CD4-positive, alpha-beta T cell treated with Interleukin-15 for 1 hour (primary cell): Measurements from ENCODE around the gene LITAF.
A peak's percentile ranks its signal among the peaks of the same experiment; 100 is the strongest.
"Not testable (repeated sequence)": the region's sequence is repeated elsewhere in the genome, so short reads cannot be mapped to it uniquely, and the experiment has no call there.

ENCODE experiments used
- DNase-seq: peaks from one replicate; pipeline ENCODE4 v3.0.0-alpha.2; 2020

The LITAF gene

DNA sequence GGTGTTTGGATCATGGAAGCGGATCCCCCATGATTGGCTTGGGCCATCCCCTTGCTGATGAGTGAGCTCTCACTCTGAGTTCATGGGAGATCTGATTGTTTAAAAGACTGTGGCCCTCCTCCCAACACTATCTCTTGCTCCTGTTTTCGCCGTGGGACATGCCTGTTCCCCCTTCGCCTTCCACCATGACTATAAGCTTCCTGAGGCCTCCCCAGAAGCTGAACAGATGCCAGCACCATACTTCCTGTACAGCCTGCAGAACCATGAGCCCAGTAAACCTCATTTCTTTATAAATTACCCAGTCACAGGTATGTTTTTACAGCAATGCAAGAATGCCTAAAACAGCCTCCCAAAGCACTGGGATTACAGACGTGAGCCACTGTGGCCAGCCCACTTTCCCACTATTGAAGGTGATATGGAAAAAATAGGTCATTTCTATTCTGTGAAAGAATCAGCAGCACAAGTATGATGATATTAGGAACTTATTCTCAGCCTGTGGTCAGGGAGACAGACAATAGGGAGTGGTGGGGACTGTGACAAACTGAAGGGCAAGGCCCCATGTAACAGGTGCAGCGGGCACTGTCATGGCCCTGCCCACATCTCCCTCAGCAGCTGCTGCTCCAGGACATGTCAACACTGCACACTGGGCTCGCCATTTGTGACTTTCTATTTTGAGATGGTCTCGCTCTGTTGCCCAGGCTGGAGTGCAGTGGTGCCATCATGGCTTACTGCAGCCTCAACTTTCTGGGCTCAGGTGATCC lies 33.7 kb upstream of the LITAF start:
- no peak for DNase-seq

DNA sequence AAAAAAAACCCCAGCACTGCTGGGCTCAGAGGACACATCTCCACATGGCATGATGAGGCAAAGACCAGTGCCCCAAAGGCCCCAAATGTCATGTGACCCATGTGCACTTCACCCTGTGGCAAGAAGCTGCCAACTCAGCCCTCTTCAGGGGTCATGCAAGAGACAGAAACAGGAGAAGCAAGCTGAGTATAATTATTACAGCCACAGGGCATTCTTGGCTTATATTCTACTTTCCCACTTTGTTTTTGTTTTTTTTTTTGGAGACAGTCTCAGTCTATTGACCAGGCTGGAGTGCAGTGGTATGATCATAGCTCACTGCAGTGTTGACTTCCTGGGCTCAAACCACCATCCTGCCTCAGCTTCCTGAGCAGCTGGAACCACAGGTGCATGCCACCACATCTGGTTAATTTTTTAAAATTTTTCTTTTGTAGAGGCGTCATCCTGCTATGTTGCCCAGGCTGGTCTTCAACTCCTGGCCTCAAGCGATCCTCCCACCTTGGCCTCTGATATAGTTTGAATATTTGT lies 32.7 kb upstream of the LITAF start:
- peak; percentile 75 for DNase-seq

DNA sequence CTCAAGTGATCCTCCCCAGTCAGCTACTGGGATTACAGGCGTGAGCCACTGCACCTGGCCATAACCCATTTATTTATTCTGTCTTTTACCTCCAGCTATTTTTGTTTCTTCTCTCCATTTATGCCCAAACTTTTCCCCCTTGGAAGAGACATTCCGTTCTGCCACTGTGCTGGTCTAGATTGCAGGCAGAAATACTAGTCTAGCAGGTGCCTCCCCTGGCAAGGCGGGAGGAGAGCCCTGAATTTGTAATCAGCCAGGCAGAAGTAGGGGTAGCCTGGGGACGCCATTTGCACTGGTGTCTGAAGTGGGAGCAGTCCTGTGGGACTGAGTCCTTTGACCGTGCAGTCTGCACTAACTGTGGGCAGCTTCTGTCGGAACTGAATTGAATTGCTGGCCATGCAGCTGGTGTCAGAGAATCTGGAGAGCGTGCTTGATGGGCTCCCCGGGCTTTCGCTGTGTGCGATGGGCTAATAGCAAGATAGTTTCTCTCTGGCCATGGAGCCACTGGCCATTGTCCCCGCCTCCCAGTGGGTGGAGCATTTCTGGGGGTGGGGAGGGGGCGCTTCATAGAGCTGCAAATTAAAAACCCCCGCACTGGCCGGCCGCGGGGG lies 31.5 kb upstream of the LITAF start:
- DNase-seq = no peak

DNA sequence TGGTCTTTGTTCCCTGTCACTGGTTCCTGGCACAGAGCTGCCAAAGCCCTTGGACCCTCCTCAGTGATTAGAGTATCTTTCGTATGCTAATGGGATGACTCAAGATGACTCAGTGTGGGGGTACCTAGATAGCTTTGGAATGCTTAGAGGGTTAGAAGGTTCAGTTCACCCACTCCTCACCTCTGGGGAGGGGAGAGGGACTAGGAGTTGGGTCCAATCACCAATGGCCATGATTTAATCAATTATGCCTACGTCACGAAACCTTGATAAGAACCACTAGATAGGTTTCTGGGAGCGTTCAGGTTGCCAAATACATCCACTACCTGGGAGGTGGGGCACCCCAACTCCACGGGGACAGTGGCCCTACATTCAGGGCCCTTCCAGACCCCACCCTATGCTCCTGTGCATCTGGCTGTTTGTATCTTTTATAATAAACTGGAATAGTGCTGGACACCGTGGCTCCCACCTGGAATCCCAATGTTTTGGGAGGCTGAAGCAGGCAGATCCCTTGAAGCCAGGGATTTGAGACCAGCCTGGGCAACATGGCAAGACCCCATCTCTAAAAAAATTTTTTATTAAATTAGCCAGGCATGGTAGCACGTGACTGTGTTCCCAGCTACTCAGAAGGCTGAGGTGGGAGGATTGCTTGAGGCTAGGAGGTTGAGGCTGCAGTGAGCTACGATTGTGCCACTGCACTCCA lies 29.2 kb upstream of the LITAF start:
- DNase-seq = no peak

DNA sequence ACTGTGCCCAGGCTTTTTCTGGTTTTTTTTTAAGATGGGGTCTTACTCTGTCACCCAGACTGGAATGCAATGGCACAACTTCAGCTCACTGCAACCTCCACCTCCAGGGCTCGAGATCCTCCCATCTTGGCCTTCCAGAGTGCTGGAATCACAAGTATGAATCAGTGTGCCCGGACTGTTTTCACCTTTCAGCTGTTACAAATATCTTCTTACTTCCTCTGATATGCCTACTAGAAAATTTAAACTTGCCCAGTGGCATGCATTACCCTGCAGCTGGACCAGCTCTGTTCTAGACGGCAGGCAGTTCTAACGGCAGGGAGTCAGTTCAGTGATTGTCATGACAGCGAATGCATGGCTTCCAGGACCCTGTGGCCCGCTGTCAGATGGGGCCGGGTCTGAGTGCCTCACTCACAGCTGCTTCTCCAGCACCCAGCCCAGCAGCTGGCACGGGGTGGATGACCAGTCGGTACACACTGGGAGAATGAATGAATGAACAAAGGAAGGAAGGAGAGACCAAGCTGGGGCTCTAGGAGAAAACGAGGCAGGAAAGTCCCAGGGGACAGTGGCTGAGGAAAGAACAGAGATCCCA lies 28.0 kb upstream of the LITAF start:
- DNase-seq = no peak

DNA sequence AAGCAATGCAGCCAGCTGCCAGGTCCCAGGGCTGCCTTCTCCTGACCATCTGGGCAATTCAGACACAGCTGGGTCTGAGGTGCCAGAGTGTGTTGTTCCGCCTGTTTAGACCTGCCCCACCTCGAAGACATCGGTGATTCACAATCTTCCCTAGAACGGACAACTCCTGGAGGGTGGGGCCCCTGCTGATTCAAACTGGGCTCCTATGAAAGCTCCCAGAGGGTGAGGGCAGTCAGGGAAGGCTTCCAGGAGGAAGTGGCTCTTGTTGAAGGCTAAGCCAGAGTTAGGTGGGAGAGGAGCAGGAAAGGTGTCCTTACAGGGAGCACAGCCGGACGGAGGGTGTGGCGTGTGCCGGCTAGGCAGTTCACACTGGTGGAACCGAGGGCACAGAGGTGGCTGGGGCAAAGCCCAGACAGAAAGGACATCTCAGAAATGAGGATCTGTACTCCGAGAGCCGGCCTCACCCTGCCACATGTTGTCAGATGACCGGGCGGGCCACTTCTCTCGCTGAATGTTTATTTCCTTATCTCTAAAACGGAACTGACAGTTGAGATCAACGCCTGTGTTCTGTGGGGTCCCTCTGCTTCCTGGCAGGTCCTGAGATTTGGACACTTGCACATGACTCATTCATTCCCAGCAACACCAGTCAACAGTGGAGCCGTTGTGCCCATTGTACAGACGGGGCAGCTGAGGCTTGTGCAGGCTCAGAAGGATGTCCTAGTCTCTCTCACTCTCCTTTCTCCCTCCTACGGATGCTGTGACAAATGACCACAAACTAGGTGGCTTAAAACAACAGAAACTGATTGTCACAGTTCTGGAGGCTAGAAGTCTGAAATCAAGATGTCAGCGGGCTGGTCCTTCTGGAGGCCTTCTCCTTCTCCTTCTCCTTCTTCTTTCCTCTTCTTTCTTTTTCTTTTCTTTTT lies 26.9 kb upstream of the LITAF start:
- peak; percentile 78 for DNase-seq

DNA sequence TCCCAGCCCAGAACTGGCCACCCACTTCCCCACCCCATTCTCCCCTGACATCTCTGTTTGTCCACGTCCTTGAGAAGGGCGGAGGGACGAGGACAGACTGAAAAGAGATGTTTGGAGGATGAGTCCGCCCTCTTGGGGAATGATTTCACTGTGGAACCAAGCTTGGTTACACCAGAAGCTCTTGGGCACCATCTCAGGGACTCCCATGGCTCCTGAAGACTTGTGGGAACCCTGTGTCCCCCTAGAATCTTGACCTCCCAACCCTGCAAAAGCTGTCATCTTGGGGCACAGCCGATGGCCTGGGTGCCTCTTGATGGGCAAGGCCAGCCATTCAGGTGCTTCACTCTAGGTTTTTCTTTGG lies 25.9 kb upstream of the LITAF start:
- no peak for DNase-seq

DNA sequence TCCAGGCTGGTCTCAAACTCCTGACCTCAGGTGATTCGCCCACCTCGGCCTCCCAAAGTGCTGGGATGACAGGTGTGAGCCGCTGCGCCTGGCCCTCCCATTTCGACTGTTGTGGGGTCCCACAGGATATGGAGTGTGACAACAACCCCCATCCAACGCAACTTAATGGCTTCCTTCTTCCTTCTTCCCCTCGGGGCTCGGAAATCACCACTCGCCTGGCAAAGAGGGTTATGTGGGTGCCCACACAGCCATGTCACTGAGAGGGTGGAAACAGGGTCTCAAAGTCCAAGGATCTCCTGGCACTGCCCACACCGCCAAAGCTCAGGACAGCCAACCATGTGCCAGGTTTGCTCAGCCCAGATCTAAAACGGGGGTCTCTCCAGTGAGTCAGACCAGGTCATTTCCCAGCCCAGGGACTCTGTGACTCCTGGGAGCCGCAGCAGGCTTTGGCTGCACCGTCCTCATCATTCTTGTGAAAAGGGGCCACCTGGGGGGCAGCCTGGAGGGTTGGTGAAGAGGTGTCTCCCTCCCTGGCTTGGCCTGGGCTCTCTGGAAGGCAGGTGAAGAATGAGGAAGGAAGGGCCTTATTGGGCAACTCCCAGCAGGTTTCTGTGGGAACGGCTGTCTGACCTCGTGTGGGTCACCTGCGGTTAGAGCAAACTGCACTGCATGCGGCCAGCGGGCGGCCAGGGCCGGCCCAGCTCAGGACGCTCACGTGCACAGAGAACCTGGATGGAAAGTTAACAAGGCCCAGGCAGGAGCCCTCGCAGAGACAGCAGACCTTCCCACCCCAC lies 25.3 kb upstream of the LITAF start:
- peak; percentile 58 for DNase-seq

DNA sequence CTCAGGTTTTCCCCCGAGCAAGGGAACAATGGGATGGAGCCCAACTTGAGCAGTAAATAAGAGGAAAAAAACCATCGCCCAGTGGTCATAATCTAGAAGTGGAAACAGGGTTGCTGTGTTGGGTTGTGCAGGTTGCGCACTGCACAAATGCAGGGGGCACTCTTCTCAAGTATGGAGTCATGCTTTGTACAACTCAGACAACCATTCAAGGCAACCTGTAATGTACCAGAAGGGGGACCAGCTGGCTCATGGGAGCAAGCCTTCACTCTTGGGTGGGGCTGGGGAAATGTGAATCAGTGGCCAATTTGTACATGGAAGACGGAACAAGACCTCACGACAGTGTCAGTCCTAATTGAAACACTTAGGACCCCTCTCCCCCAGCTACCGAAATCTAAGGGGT lies 23.9 kb upstream of the LITAF start:
- DNase-seq = no peak

DNA sequence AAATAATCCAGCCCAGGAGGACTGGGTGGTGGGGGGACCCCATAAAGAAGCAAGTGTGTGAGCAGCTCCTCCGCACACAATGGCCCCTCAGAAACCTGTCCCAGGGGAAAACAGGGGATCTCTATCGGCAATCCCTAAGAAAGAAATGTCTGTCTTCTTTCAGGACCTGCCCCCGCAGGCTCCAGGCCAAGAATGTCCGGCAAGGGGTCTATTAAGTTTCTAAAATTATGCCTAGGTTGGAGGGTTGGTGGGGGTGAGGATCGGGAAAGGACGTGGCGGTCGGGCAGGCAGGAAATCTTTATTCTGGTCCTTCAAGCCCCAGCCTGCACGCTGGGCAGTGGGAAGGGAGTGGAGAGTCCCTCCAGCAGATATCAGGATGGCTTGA lies 23.4 kb upstream of the LITAF start:
- no peak for DNase-seq

DNA sequence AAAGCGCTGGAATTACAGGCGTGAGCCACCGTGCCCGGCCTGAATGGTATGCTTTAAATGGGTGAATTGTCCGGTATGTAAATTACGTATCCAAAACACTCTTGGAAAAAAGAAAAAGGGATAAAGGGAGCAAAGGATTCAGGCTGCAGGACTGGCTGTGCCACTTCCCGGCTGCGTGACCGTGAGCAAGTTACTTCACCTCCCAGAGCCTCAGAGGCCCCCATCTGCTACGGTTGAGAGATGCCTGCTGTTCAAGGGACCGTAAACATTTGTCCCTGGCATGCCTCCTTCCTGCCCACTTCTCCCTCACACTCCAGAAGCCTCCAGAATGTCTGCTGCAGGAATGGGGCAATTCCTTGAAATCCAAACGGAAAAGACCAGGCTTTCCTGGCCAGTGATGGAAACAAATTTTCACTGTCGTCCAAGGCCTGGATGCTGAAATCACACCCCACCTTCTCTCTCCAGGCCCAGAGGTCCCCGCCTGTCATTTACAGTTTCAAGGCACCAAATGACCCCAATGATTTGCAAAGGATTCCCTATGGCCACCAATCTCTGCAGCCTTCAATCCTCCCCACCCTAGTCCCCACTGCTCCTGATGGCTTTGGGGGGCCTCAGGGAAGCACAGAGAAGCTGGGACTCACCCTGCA lies 22.9 kb upstream of the LITAF start:
- no peak for DNase-seq

DNA sequence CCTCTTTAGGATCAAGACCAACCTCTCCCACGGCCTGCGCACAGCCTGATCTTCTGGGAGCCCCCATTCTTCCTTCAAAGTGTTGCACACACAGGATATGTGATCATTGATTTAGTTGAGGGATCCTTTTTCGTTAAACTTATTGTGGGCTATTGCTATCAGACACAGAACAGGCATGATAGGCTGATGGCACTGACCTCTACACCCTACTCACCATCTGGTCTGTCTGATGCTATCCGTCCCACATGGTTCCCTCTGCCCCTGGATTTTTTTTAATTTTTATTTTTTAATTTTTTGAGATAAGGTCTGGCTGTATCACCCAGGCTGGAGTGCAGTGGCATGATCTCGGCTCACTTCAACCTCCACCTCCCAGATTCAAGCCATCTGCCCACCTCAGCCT lies 19.2 kb upstream of the LITAF start:
- no peak for DNase-seq

DNA sequence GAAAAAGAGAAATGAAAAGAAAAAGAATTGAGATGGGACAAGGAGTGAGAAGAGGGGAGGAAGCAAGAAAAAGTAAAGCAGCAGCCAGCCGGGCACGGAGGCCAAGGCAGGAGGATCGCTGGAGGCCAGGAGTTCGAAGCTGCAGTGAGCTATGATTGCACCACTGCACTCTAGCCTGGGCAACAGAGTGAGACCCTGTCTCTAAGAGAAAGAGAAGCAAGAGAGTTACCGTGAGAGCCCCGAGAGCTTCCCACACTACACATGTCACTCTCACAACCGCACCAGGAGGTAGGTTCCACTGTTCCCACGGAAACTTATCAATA lies 18.8 kb upstream of the LITAF start:
- DNase-seq = no peak

DNA sequence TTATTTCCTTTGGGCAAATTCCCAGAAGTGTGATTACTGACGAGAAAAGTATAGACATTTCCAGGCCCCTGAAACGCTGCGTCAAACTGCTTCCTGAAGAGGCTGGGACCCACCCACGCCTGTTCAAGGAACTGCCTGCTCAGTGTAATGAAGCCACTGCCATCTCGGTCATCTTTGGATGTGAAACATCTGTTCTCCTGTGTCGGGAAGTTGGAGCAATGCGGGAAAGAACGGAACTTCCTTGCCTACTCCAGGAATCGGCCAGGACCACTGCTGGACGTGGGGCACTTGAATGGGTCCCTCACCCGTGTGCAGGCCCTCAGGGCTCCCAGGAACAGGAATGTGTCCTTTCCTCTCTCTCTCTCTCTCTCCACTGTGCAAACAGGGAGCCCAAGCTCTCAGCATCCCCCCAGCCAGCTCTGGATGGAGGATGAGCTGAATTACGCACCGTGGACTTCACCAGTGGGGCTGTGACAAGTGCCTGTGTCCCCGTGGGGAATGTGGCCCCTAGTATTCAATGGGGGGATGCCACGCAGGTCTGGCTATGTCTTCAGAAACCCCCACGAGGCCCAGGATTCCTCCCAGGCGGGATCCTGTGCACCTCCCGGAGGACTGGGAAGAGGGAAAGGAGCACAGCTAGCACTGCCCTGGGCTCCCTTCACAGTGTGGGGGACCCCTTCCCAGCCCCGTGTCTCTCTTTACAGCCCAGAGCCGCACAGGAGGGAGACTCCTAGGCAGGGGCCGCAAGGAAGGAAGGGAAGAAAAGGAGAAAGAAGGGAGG lies 18.3 kb upstream of the LITAF start:
- no peak for DNase-seq

DNA sequence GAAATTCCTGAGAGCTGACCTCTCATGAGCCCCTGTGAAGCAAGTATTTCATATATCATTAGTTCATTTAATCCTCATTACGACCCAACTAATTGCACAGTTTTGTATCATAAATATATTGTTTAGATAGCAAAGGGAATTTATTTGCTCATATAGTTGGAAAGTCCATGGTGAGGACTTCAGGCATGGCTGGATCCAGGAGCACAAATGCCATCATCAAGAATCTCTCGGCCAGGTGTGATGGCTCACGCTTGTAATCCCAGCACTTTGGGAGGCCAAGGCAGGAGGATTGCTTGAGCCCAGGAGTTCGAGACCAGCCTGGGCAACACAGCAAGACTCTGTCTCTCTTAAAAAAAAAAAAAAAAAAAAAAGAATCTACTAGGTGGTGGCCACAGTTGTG lies 17.6 kb upstream of the LITAF start:
- DNase-seq = not testable (repeated sequence)

DNA sequence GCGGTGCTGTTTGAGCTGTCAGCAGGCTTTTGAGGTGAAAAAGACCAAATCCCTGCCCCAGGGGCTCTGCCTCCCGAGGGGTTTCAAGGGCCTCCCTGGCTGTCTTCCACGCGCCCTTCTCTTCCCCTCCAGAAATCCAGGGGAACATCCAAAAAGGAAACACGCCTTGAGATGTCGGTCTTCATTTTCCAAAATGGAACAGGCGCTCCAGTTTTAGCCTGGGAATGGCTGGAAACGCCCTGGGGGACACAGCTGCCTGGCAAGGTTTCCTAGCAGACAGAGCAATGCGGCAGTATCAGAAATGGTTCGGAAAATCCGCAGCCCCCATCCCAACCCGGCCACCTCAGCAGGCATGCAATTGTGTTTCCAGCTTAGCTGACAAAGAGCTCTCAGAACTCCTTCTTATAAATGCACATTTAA lies 16.6 kb upstream of the LITAF start:
- no peak for DNase-seq

DNA sequence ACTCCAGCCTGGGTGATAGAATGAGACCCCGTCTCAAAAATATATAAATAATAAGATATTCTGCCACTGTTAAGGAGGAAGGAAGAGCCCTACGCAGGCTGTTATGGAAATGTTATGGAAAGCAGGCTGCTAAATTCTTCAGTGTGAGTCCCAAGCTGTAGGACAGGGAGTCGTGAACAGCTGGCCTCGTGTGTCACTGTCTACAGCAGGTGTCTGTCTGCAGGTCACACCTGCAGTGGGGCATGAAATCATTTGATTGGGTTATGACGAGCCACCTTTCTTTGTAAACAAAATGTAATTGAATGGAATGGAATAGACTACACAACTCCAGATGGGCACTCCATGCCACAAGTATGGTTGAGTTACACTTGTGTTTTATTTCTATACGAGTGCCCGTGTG lies 15.6 kb upstream of the LITAF start:
- no peak for DNase-seq

DNA sequence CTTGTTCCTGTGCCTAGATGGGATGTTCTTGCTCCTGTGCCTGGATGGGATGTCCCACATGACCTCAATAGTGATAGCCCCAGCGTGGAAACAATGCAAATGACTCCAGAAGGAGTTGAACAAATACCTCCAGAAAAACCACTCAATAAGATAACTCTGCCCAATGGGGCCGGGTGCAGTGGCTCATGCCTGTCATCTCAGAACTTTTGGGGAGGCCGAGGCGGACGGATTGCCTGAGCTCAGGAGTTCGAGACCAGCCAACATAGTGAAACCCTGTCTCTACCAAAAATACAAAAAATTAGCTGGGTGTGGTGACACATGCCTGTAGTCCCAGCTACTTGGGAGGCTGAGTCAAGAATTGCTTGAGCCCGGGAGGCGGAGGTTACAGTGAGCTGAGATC lies 15.2 kb upstream of the LITAF start:
- no peak for DNase-seq

DNA sequence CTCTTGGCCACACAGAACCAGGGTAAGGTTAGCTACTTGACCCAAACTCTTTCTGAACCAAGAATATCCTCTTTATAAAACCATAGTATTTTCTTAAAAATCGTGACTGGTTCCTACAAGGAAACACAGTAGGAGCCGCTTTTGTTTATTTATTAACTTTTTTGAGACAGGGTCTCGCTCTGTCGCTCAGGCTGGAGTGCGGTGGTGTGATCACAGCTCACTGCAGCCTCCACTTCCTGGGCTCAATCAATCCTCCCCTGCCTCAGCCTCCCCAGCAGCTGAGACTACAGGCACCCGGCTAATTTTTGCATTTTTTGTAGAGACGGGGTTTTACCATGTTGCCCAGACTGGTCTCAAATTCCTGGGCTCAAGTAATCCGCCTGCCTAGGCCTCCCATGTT lies 14.7 kb upstream of the LITAF start:
- no peak for DNase-seq

DNA sequence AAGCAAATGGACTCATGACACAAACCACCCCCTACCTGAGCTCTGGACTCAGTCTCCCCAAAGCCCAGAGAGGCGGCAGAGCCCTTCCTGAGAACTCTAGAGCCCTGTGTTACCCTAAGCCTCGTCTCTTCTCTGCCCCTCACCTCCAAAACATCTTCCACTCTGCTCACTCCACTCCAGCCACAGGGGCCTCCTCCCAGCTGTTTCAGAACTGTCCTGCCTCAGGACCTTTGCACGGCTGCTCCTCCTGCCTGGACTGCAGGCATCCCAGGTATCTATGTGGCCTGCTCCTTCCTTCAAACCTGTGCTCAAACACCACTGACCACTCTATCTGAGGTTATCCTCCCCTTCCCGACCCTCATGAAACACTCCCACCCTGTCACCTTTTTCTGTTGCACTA lies 12.9 kb upstream of the LITAF start:
- no peak for DNase-seq
